GM18519 (cell line): ENCODE data around the gene VPS35.
A peak's percentile ranks its signal among the peaks of the same experiment; 100 is the strongest.

Experiments used
- ATAC-seq: cut with Tn5 transposase; IDR thresholded peaks from one replicate; pipeline ENCODE4 v1.9.1; 2021; ENCODE audit warnings: mild to moderate bottlenecking, moderate library complexity; ENCODE audit not compliant: unreplicated experiment, low FRiP score

VPS35 gene

DNA sequence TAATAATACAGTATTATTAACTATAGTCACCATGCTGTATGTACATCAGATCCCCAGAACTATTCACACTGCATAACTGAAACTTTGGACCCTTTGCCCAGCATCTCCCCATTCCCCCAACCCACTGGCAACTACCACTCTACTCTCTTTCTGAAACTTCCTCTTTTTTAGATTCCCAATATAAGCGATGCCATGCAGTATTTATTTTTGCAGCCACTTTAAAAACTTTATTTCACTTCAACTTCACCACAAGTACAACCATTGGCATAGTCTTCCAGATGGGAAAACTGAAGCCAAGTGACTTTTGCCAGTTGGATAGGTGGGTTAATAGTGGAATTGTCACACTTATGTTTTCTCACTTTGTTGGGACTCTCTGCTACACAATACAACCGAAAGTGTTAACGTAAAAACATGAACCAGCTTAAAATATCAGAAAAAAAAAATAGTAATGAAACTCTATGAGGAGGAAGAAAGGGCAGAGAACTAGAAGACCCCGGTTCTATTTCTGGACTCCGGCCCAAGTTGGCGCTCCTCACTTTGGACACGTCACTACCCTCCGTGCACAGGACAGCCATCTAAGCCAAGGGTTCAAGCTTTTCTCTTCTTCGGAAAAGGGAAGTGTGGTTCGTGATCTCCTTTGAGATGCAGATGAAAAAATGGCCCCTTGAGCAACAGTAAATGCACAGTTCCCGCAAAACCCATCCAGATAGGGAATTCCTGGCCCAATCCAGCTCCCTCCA is 68.5 kb downstream of the VPS35 start:
- ATAC-seq, result no peak

- no peak for ATAC-seq
These were observed 70.5 kb downstream of the VPS35 start for GRCh38 chr16:46618516-46618915.

DNA sequence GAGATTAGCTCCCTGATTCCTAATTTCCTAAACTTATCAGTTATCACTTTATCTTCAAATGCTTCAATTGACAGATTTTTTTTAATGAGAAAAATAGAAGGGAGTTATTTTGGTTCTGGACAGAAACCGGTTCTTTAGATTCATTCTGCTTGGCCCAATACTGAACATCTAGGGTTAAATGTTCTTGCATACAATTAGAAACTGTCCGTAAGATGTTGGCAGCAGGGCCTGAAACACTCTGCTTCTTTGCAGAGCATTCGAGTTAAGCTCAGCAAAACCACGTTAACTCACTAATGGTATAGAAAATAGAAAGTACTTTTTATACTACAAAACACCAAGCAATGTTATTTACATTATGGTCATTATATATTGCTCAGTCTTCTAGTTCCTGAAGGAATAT is 75.0 kb downstream of the VPS35 start:
- no peak for ATAC-seq

DNA sequence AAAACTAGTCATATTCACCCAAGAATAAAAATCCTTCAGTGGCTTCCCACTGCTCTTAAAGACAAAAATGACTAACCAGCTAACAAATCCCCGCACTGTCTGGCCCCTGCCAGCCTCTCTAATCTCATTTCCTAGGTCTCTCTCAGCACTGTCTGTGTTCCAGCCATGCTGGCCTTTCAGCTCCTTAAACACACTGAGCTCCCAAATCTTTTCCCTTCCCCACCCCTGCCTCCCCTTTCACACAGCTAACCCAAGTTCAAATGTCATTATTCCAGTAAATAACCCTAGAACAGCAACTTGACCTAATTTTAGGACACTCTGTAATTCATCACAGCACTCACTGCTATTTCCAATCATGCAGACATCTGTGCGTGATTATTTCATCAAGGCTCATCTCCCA is 75.6 kb downstream of the VPS35 start:
- no peak for ATAC-seq

GRCh38 chr16:46612121-46612520 is 76.9 kb downstream of the VPS35 start:
- peak; percentile 77 for ATAC-seq

GRCh38 chr16:46607529-46607928 is 81.4 kb downstream of the VPS35 start:
- no peak for ATAC-seq

DNA sequence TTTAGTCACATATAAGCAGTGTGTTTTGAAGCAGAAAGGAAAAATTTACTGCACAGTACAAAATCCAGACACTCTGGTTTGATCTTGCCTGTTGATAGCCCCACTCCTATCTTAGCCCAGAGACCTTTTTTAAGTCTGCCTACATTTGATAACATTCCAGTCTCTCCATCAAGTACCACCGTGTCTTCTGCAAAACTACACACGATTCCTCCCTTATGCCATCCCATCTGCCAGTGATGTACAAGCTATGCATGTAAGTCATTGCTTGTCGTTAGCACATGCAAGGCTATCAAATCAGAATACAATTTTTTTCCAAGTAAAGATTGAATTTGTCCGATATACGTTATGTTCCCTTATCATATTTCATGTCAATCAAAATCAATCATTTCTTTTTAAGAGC is 82.7 kb downstream of the VPS35 start:
- ATAC-seq, result no peak
